HG02610 (cell line): ENCODE data around the gene DSTN.

ENCODE experiments used
- ATAC-seq: cut with Tn5 transposase; IDR thresholded peaks from one replicate; pipeline ENCODE4 v1.9.1; 2021; ENCODE audit warnings: mild to moderate bottlenecking, moderate library complexity; ENCODE audit not compliant: unreplicated experiment

DSTN gene

DNA sequence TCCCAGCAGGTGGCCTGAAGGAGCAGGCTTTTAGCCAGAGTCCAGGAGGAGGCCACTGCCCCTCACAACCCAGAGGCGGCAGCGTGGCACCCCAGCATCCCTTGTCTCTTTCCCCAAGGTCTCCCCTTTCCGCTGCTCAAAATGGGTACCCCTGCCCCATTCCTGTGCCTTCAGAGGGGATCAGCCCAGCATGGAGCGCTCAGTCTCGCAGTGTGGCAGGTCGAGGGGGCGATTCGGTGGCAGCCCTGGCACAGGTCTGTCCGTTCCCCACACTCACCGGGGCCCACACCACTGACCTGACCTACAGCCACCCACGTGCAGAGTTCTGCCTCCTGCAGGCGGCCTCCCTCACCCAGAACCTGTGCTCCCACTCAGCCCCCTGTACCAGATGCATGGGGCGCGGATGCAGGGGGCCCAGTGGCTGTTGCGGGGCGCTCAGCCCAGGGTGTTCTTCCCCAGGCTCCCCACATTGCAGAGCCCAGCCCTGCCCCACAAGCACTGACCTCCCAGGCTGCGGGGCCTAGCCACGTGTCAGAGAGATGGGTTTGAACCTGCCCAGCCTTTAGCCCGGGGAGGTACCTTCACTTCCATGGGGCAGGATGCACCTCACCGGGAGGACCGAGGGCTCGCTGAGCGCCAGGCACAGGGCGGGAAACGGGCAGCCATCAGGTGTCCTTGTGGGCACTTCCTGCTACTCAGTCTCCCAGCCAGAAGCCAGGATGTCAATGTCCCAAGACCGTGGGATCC lies 41.8 kb downstream of the DSTN start:
- ATAC-seq = no peak

DNA sequence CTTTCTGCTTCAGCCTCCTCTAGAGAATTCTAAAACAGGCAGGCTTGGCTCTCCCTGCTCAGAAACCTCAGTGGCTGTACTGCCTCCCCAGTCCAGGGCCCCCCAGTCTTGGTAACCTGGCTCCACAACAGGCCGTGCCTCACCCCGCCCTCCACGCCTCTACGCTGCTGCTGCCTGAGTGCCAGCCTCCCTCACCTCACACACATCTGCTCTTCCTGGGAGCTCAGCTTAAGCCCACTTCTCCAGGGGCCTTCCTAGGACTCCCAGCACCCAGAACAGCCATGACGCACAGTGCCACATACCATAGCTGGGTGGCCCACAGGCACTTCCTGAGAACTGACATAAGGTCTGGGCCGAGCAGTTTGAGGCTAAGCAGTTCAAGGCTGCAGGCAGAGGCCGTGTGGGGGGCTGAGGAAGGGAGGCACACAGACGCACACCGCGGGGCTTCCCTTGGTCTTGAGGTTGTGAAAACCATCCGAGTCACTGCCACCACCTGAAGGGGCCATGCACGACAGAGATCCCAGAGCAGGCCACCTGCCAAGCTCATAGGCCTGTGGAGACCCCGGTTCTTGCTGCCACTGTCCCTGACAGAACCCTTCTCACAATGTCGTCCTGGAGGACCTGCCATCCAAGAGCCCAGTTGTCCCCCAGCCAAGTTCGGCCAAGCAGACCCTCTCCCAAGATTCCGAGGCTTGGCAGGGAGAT lies 42.6 kb downstream of the DSTN start:
- ATAC-seq = no peak

DNA sequence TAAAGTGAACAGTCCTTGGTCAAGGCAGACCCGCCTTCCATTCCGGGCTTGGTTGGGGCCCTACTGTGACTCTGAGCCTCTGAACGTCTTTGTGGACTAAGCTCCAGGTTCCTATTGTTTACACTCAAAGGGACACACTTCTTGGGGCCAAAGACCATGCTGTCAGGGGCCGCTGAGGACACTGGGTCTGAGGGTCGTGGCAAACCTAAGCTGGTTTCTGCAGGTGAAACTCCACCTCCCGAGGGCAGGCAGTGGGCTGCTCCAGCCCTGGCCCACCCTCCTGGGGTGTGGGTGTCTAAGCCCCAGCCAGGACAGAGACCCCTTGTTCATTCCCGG lies 43.1 kb downstream of the DSTN start:
- ATAC-seq = no peak

DNA sequence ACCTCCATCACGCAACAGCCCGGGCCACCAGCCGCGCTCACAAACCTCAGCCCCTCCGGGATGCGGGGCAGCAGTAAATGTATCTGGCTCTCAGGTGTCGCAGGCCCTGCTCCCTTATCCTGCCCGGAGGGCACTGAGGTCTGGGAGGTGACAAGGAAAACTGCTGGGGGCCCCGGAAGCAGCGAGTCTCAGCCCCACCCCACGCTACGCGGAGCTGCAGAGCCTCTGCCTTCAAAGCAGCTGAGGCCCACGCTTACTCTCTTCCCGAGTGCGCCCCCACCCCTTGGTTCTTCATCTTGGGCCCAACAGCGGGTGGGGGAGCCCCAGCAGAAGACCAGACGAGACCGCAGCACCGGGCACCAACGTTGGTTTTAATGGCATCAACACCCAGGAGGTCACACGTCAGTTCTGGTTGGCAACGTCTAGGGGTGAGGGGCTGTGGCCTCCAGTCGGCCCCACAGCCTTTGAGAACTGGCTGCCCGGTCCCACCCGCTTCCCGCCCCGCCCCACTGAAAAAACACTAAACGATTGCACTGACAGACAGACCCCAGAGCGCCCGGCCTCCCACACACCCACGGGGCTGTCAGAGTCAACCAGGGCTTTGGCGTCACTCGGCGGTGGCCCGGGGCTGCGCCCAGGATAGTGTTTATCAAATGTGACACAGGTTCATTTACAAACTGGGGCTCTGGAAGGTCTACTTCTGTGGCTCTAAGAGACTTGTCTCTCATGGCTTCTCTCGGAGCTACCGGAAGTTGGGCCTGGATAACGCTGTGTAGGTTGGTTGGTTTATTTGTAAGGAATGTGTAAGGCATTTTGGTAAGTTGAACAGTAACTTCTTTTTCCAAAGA lies 43.7 kb downstream of the DSTN start:
- ATAC-seq = no peak

DNA sequence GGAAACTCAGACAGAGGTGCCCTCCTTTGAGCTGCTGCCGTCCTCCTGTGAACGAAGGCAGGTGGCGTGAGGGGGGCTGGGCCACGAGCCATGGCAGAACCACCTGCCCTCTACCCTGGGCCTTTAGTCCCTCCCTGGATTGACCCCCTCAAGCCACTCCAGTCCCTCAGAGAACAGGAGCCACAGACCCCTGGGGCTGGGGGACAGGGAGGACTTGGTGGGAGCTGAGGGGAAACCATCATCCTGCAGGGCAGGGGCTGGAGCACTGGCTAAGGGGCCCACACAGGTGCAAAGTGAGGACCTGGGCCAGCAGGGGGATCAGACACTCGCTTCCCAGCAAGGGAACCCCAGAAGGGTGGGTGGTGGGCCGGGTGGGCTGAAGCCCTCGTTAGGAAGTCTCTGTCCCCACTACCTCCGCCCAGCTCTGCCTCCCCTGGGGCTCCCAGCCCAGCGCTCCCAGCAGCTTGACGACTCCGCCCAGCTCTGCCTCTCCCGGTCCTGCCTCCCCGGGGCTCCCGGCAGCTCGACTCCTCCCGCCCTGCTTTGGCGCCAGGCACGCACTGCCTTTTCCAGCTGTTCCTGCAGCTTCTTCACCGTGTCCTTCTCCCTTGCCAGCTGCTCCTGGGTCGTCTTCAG lies 44.4 kb downstream of the DSTN start:
- ATAC-seq = no peak

DNA sequence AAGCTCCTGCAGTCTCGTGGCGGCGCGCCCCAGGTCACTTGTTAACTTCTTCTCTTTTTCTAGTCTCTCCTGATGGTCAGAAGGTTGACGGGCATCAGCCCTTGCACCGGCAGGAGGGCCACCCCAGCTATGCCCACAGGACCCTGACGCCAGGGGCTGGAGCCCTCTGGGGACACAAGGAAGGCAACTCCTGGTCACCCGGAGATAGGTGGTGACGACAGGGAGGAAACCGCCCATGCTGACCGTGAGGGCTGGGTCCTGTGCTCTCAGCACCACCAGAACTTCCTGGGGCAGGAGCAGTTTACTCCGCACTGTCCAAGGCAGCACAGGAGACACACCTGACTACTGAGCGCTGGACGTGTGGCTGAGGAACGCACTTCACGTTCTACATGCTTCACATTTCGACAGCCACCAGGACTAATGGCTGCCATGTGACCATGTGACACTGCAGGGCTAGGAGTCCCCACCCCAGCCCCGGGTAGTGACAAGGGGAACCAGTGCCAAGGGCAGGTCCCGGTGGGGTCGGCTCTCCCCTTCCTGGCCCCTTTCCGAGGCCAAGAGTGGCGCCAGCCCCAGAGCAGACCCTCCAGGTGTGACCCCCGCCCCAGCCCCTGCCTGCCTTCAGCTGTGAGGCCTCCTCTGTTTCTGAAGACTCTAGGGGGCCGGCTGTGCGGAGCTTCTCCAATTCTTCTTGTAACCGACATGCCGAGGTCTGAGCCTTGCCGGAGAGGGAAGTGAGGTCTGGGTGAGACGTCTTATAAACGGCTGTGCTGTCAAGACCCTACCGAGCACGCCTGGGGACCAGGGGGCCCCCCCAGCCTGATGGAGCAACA lies 45.2 kb downstream of the DSTN start:
- no peak for ATAC-seq

DNA sequence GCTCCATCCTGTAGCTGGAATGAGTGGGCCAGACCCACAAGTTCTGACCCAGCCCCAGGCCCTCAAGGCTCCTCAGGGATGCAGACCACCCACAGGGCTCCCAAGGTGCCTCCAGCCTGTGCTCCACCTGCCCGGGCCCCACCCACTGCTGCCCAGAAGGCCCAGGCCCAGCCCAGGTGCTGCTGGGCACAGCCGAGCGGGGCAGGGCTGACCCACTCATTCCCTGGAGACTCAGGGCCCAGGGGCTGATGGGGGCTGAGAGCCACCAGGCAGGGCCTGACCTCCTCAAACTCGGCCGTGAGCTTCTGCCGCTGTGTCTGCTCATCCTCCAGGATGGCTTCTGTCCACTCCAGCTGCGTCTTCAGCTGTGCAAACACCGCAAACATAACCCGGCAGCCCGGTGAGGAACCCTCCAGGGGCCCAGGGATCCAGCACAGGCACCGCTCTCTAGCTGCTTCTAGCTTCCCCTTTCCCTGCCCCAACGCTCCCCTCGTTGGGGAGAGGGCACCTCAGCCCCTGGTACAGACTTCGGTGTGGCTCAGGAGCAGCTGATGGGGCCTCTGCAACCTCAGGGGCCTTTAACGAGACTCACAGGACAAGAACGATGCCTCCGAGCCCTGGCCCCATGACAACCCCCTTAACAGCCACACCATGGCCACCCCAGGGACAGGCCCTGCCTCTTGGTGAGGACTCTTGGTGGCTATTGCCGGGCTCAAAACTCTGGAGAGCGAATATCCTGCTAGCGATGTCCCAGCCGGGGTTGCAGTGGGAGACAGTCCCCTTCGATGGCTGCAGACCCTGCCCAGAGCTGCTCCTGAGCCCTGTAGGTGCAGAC lies 46.0 kb downstream of the DSTN start:
- ATAC-seq = no peak

DNA sequence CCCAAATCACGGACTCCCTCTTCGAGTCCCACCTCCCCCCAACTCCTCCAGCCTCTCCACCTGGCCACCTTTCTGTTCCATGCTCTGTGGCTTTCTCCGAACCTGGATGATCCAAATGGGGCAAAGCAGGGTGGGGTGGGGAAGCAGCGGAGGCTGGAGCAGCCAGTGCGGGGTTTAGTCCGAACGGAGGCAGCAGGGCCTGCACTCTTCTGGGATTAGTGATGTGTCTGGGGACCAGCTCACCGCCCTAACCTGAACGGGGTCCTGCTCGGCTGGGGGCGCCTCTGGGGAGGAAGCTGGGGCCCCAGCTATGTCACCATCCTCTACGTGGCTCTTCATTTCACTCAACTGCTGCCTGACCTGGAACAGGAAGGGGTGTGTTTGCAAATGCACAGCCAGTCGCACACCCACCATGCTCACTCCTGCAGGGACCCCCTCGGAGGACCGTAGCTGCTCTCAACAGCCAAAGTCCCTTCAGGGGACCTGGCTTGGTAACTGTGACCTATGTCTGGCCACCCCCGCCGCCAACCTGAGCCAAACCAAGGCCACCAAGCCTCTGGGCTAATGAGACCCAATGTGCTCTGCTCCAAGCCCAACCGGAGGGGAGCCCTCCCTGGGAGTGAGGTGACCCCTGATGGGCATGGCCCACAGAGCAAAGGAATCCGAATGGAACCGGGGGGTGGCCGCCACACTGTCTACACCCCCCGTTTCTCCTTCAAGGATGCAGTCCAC lies 46.8 kb downstream of the DSTN start:
- no peak for ATAC-seq

DNA sequence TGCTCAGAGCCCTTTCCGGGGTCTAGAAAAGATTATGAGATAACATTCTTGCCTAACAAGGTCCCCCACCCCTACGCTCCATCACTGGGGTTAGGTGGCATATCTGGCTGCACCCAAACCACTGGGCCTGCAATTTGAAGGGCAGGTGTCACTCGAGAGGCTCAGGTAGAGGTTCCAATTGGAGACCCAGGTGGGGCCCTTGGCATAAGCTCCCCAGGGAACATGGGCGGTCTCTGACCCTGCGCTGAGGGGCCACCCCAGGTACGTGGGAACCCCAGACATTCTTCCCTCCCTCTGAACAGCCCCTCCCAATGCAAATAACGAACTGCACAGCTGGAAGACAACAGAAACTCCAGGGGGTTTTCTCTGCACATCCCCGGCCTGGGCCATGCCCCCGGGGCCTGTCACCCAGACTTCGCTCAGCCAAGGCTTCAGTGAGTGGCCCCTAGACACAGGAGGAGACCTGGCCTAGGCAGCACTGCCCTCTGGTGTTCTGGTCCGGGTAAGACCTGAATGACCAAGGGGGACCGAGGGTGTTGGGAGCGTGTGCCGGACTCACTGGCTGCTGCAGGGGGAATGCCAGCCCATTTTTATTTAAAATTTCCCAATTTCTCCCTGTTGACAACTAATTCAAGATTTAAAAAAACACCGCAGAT lies 47.5 kb downstream of the DSTN start:
- ATAC-seq = no peak

DNA sequence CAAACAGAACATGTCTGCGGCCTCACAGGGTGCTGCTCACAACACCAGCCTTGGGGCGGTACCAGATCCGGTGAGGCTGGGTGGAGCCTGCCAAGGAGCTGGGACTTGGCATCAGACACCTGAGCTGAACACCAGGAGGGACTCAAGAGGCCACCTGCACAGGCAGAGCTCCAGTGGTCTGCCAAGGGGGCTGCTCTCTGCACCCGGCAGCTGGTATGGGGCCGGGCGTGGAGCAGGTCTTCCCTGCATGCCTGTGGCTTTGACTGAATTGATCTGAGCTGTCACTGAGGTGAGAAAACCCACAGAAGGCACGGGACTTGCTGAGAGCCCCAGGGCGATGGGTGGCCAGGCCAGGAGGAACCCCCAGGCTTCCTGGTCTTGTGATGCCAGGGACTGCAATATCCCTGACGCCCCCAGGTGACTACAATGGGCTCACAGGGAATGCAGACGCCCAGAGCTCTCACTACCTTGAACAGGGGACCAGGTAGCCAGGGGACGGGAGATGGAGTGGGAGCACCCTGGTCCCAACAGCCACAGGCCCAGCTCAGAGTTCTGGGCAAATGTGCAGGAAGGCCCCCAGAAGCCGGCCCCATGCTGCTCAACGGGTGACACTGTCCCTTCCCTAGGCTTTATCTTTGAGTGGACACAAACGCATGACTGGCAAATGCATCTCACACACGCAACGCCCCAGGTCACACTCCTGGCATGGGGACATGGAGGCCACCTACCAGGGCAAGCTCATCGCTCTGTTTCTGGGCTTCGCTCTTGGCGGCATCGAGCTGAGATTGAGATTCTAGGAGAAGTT lies 48.2 kb downstream of the DSTN start:
- no peak for ATAC-seq

DNA sequence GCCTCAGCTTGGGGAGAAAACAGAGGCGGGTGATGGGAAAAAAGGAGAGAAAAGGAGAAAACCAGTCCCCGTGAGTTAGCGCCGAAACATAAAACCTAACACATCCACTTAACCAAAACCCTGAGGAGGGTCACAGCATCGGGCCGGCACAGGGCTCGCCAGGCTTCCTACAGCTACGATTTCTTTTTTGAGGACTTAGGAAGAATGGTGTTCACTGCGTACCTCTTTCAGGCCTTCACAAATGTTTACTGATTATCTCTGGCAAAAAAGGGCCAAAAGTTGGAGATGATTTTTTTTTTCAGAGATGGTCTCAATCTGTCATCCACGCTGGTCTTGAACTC lies 48.8 kb downstream of the DSTN start:
- ATAC-seq = no peak

DNA sequence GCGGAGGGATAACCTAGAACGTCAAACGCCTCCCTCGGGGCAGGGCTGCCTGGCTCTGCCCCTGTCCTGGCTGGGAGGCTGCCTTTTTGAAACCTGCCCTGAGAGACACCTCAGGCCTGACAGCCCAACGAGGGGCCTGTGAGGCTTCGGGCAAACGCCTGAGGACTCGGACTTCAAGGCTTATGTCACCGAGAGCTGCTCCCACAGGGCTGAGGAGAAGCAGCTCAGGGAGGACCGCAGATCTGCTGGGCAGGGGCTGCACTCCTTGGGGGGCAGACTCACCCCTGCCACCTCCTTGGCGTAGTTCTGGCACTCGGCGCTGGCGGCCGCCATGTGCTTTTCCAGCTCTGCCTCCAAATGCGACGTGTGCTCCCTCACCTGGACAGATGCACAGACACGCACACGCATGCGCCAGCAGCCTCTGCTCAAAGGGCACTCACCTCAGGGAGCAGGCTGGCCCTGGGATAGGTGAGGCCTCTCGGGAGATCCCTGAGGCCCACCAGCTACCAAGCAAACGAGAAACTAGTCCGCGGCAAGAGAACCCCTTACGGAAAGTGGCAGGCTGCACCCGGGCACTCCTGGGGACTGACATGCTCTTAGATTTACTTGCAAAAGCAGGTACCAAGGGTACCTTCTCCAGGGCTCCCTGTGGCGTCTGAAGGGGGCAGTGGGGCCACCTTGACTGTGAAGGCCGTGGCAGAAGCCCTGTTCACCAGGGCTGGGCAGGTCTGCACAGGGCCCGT lies 49.6 kb downstream of the DSTN start:
- no peak for ATAC-seq

DNA sequence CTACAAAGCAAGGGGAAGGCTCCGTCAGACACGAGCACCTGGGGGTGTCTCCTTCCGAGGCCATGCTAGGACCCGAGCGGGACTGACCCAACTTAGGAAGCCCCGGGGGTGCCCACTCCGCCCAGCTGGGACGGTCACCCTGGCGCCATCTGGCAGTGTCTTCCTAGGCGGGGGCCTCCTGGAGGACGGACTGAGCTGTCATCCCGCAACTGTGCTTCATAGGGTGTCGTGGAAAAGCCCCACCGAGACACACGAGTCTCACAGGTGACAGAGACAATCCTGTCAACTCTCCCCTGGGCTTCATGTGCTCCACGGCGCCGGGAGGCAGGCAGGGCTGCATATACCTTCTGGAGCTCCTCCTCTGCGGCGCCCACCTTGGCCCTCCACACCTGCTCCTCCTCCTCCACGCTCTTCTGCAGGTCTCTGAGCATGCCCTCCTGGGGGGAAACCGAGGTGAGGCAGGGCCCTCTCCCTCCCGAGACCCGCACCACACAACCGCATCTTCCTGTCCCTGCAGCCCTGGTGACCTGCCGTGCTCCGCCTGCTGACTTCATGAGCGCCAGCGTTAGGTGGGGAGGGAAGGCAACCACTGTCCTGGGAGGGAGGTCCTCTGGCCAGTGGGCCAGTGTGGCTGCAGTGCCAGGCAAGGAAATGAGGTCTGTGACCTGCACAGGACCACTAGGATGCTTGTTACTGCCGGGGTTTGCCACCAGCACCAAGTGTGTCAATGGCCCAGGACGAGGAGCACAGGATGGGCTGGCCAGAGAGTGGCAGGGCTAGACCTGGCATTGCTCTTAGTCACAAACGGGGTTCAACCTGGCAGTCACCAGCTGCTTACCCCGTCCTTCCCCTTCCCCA lies 50.7 kb downstream of the DSTN start:
- ATAC-seq = no peak

DNA sequence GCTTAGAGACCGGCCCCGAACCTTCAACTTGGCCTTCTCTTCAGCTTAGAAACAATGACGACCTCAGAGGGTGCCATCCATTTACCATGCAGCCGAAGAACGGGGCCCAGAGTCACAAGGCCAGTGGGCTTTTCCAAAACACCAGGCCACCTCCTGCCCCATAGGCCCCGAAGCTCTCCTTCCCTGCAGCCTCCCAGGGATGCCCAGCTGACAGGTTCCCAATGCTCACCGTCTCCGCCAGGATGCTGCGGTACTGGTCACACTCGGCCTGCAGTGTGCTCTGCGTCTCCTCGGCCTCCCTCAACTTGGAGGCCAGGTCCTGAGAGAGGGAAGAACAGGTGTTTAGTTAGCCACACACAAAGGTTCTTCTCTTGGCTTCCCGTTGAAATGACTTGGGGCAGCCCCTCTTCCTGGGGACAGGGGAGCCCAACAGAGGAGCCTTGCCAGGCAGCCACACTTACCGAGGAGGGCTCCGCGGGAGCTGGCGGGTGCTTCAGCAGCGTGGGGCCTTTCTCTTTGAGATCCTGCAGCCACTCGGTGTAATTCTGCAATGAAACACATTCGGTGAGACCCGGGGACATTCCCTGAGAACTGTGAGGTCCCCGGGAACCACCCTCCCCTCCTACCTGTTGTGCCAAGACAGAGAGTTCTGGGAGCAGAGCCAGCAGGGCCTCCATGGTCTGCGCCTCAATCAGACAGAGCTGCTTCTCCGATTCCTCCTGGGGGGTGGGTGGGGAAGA lies 51.5 kb downstream of the DSTN start:
- no peak for ATAC-seq

DNA sequence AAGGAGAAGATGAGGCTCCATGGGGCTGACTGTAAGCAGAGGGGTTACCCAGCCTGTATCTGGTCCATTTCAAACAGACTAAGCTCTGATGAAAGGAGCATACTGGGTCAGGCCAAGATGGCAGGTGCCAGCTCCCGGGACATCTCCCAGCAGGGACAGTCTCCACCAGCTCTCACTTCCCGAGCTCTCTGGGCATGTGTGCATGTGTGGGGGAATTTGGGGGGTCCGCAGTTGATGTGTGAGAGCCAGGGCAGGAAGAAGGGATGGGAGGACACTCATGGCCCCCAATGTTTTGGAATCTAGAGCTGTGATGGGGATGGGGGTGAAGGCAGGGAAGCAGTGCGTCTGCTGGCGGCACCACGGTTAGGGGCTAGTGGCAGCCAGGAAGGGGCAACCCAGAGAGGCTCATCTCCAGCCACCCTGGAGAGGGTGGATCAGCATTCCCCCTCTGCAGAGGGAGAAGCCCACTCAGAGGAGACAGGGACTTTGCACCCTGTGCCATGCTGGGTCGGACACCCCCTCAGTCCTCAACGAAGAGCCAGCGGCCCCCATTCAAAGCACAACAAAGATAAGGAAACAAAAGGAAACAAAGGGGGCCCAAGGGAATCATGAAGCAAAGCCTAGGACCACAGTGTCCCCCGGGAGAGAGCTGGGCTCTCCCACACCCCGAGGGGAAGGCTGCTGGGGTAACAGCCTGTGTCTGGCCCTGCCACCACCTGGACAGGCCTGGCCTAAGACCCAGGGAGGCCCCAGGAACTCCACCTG lies 52.4 kb downstream of the DSTN start:
- no peak for ATAC-seq
